Activated CD8-positive, alpha-beta memory T cell treated with anti-CD3 and anti-CD28 coated beads, Interleukin-2, amount 50 U/mL, for 48 hours (primary cell): Measurements from ENCODE around the gene TAS2R39.

Source experiments
- DNase-seq: peaks from one replicate; pipeline ENCODE4 v3.0.0-alpha.2; 2020

Gene TAS2R39

GRCh38 chr7:143216686-143217085, 33.5 kb downstream of the TAS2R39 start:
- DNase-seq = no peak

- no peak for DNase-seq
These were observed 34.6 kb downstream of the TAS2R39 start for GRCh38 chr7:143217806-143218205.

- DNase-seq = no peak
These were observed 38.1 kb downstream of the TAS2R39 start for GRCh38 chr7:143221286-143221685.

- no peak for DNase-seq
These were observed 38.5 kb downstream of the TAS2R39 start, which contains the start of gene TAS2R40 for GRCh38 chr7:143221737-143222136. TAS2R40 (plus strand) TSS chr7:143222037; CDS start chr7:143222079, 42 bp downstream.

GRCh38 chr7:143222782-143223181, 39.6 kb downstream of the TAS2R39 start:
- DNase-seq = no peak

- no peak for DNase-seq
These were observed 40.6 kb downstream of the TAS2R39 start for GRCh38 chr7:143223784-143224183.

- no peak for DNase-seq
These were observed 41.8 kb downstream of the TAS2R39 start for GRCh38 chr7:143225047-143225446.

- DNase-seq = no peak
These were observed 44.6 kb downstream of the TAS2R39 start for GRCh38 chr7:143227806-143228205.

- DNase-seq = no peak
These were observed 46.0 kb downstream of the TAS2R39 start for GRCh38 chr7:143229054-143229790.

- DNase-seq = no peak
These were observed 47.6 kb downstream of the TAS2R39 start for GRCh38 chr7:143230602-143231457.
